SU-DHL-6 (cell line): ENCODE data around the gene SLC12A1.

Source experiments
- CTCF ChIP-seq: fragments of 200-600 bp; sonication (generic); IDR thresholded peaks from one replicate; pipeline ENCODE4 v1.5.1; 2017; ENCODE audit warnings: antibody characterized with exemption, mild to moderate bottlenecking, low read length, moderate library complexity; ENCODE audit not compliant: insufficient read depth, poor library complexity, severe bottlenecking
- EZH2phosphoT487 ChIP-seq: fragments of 200-600 bp; sonication (generic), shearing (Covaris generic); conservative IDR thresholded peaks from 2 replicates; pipeline ENCODE4 v1.6.1; 2018; ENCODE audit warnings: mild to moderate bottlenecking, antibody characterized with exemption, low read length, moderate library complexity, mixed read lengths

GRCh38 chr15:48304398-48304797 lies 98.3 kb downstream of the SLC12A1 start:
- no peak for TF ChIP-seq CTCF
- TF ChIP-seq EZH2phosphoT487, result no peak
